Activated CD4-positive, alpha-beta T cell treated with anti-CD3 and anti-CD28 coated beads, Interleukin-2, Interleukin-6, amounts not matched to agents 100 ng/mL and 50 ng/mL, durations not matched to agents 16 hours and 8 hours (primary cell): ENCODE data around the gene SNTG2.
A peak's percentile ranks its signal among the peaks of the same experiment; 100 is the strongest.

Experiments used
- DNase-seq: peaks from one replicate; pipeline ENCODE4 v3.0.0-alpha.2; 2020

The SNTG2 gene

GRCh38 chr2:929011-929735, 21.5 kb upstream of the SNTG2 start:
- DNase-seq, result no peak

- no peak for DNase-seq
These were observed 20.7 kb upstream of the SNTG2 start for GRCh38 chr2:929925-930324.

GRCh38 chr2:930935-931334, 19.7 kb upstream of the SNTG2 start:
- no peak for DNase-seq

GRCh38 chr2:932320-933115, 18.1 kb upstream of the SNTG2 start:
- no peak for DNase-seq

GRCh38 chr2:933734-934295, 16.8 kb upstream of the SNTG2 start:
- DNase-seq, result no peak

GRCh38 chr2:937530-937929, 13.1 kb upstream of the SNTG2 start:
- no peak for DNase-seq

- DNase-seq, result no peak
These were observed 12.3 kb upstream of the SNTG2 start for GRCh38 chr2:938181-939005.

GRCh38 chr2:939936-940601, 10.6 kb upstream of the SNTG2 start:
- no peak for DNase-seq

- no peak for DNase-seq
These were observed 8.8 kb upstream of the SNTG2 start for GRCh38 chr2:941871-942270.

GRCh38 chr2:942775-943460, 7.7 kb upstream of the SNTG2 start:
- no peak for DNase-seq

GRCh38 chr2:943461-943797, 7.2 kb upstream of the SNTG2 start:
- DNase-seq, result no peak

- DNase-seq, result no peak
These were observed 6.8 kb upstream of the SNTG2 start for GRCh38 chr2:943821-944220.

- DNase-seq, result no peak
These were observed 6.0 kb upstream of the SNTG2 start for GRCh38 chr2:944693-945092.

- DNase-seq, result no peak
These were observed 5.5 kb upstream of the SNTG2 start for GRCh38 chr2:945104-945503.

- peak; percentile 49 for DNase-seq
These were observed 4.3 kb upstream of the SNTG2 start for GRCh38 chr2:946073-946948.

GRCh38 chr2:949384-950079, 1.1 kb upstream of the SNTG2 start:
- DNase-seq, result no peak

- DNase-seq, result no peak
These were observed 766 bp downstream of the SNTG2 start for GRCh38 chr2:951224-952006.

- no peak for DNase-seq
These were observed 2.8 kb downstream of the SNTG2 start for GRCh38 chr2:953408-953807.

GRCh38 chr2:953975-954686, 3.5 kb downstream of the SNTG2 start:
- no peak for DNase-seq
